ENCODE measurements around the gene HOXD3. TPM values are rescaled to one million over a fixed set of nuclear protein-coding genes. Genes with fewer than 3 reads are reported as not detected.

Gene HOXD3
- total and polyA plus RNA-seq, 2 donors (not counting 1 experiment from before 2014, with no cell fraction given), result not detected

GRCh38 chr2:176202491-176202890 lies 45.4 kb downstream of the HOXD3 start:
- no peak overlapping the region for H3K4me2 ChIP-seq (ENCODE audit: extremely low read depth, insufficient read depth, low read length)
- H3K4me1 ChIP-seq (ENCODE audit: control insufficient read depth, extremely low read depth, insufficient read depth, low read length), result no peaks in the 10 kb centered on the region
- no peaks in the 10 kb centered on the region for H3K36me3 ChIP-seq (ENCODE audit: control insufficient read depth, insufficient read depth, low read length)
- no peak overlapping the region for H3K9ac ChIP-seq (ENCODE audit: insufficient read depth, low read length)
- H2AFZ ChIP-seq (ENCODE audit: low read length), result no peak overlapping the region
- no peak for DNase-seq (ENCODE audit: low read depth in 2 of 2)
- no peak overlapping the region for H3K27ac ChIP-seq (ENCODE audit: insufficient read depth, low read length)
- H3K4me3 ChIP-seq (replicated peaks in 1 of 4; ENCODE audit: control extremely low read depth in 1 of 4, insufficient read depth in 1 of 4, low read depth in 3 of 4, low read length in 4 of 4), result no peak overlapping the region
- no peaks in the 10 kb centered on the region for H3K9me3 ChIP-seq (ENCODE audit: control insufficient read depth, insufficient read depth, low read depth, low read length)
- no peaks in the 10 kb centered on the region for H4K20me1 ChIP-seq (ENCODE audit: control insufficient read depth, extremely low read depth, insufficient read depth, low read length)
- no peaks in the 10 kb centered on the region for H3K27me3 ChIP-seq (ENCODE audit: control insufficient read depth, insufficient read depth, low read length)
- no peak for TF ChIP-seq EZH2 (IDR thresholded peaks at IDR 0.05; ENCODE audit: low read length, missing control alignments)
- no peak for TF ChIP-seq CTCF (conservative IDR thresholded peaks at IDR 0.05 in 1 of 2, IDR thresholded peaks at IDR 0.05 in 1 of 2; ENCODE audit: low read depth in 1 of 2, low read length in 2 of 2)
- no peaks in the 10 kb centered on the region for H3K79me2 ChIP-seq (ENCODE audit: control insufficient read depth, insufficient read depth, low read length)

- Histone ChIP-seq H2AFZ (ENCODE audit: low read length) (no peak overlapping the region), H3K4me1 (ENCODE audit: control insufficient read depth, extremely low read depth, insufficient read depth, low read length) (no peaks in the 10 kb centered on the region), H3K9ac (ENCODE audit: insufficient read depth, low read length) (no peak overlapping the region), H3K27me3 (ENCODE audit: control insufficient read depth, insufficient read depth, low read length) (no peaks in the 10 kb centered on the region), H3K9me3 (ENCODE audit: control insufficient read depth, insufficient read depth, low read depth, low read length) (no peaks in the 10 kb centered on the region), H4K20me1 (ENCODE audit: control insufficient read depth, extremely low read depth, insufficient read depth, low read length) (no peaks in the 10 kb centered on the region), H3K27ac (ENCODE audit: insufficient read depth, low read length) (no peak overlapping the region), H3K36me3 (ENCODE audit: control insufficient read depth, insufficient read depth, low read length) (no peaks in the 10 kb centered on the region), H3K4me3 (replicated peaks in 1 of 4; ENCODE audit: control extremely low read depth in 1 of 4, insufficient read depth in 1 of 4, low read depth in 3 of 4, low read length in 4 of 4) (no peak overlapping the region), H3K4me2 (ENCODE audit: extremely low read depth, insufficient read depth, low read length) (no peak overlapping the region), H3K79me2 (ENCODE audit: control insufficient read depth, insufficient read depth, low read length) (no peaks in the 10 kb centered on the region)
- no peak for DNase-seq (ENCODE audit: low read depth in 2 of 2)
- TF ChIP-seq EZH2 (IDR thresholded peaks at IDR 0.05; ENCODE audit: low read length, missing control alignments), result no peak
- TF ChIP-seq CTCF (conservative IDR thresholded peaks at IDR 0.05 in 1 of 2, IDR thresholded peaks at IDR 0.05 in 1 of 2; ENCODE audit: low read depth in 1 of 2, low read length in 2 of 2), result no peak
Measured at GRCh38 chr2:176205126-176205525, 48.0 kb downstream of the HOXD3 start.

GRCh38 chr2:176206136-176206535 lies 49.0 kb downstream of the HOXD3 start:
- TF ChIP-seq CTCF (conservative IDR thresholded peaks at IDR 0.05 in 1 of 2, IDR thresholded peaks at IDR 0.05 in 1 of 2; ENCODE audit: low read depth in 1 of 2, low read length in 2 of 2) (no peak), EZH2 (IDR thresholded peaks at IDR 0.05; ENCODE audit: low read length, missing control alignments) (no peak)
- no peaks in the 10 kb centered on the region for H3K36me3 ChIP-seq (ENCODE audit: control insufficient read depth, insufficient read depth, low read length)
- no peak for DNase-seq (ENCODE audit: low read depth in 2 of 2)

More at GRCh38 chr2:176206136-176206535, 49.0 kb downstream of the HOXD3 start:
- Histone ChIP-seq H2AFZ (ENCODE audit: low read length) (no peak overlapping the region), H3K9me3 (ENCODE audit: control insufficient read depth, insufficient read depth, low read depth, low read length) (no peaks in the 10 kb centered on the region), H3K27me3 (ENCODE audit: control insufficient read depth, insufficient read depth, low read length) (no peaks in the 10 kb centered on the region), H3K27ac (ENCODE audit: insufficient read depth, low read length) (no peak overlapping the region), H3K79me2 (ENCODE audit: control insufficient read depth, insufficient read depth, low read length) (no peaks in the 10 kb centered on the region), H3K9ac (ENCODE audit: insufficient read depth, low read length) (no peak overlapping the region), H3K4me1 (ENCODE audit: control insufficient read depth, extremely low read depth, insufficient read depth, low read length) (no peaks in the 10 kb centered on the region), H4K20me1 (ENCODE audit: control insufficient read depth, extremely low read depth, insufficient read depth, low read length) (no peaks in the 10 kb centered on the region), H3K4me3 (replicated peaks in 1 of 4; ENCODE audit: control extremely low read depth in 1 of 4, insufficient read depth in 1 of 4, low read depth in 3 of 4, low read length in 4 of 4) (no peak overlapping the region), H3K4me2 (ENCODE audit: extremely low read depth, insufficient read depth, low read length) (no peak overlapping the region)

Measured in fibroblast of lung (primary cell).